AG09319 (cell line): Measurements from ENCODE around the gene IL22RA2.

Experiments
- DNase-seq: peaks from one replicate; pipeline ENCODE4 v3.0.0-alpha.2; 2010; ENCODE audit warnings: low read depth; ENCODE audit errors: extremely low read depth
- CTCF ChIP-seq: IDR thresholded peaks from 2 replicates; pipeline ENCODE4 v1.5.1; 2011; ENCODE audit warnings: low read depth, mild to moderate bottlenecking, inconsistent platforms, low read length, moderate library complexity

IL22RA2 gene

GRCh38 chr6:137193256-137194070, 20.0 kb upstream of the IL22RA2 start:
- TF ChIP-seq CTCF = no peak
- DNase-seq = no peak

GRCh38 chr6:137192821-137193220, 19.4 kb upstream of the IL22RA2 start:
- no peak for DNase-seq
- TF ChIP-seq CTCF = no peak

- DNase-seq = peak; percentile 65
- TF ChIP-seq CTCF = no peak
Observed at GRCh38 chr6:137191670-137192069, 18.2 kb upstream of the IL22RA2 start.

- DNase-seq = no peak
Observed at GRCh38 chr6:137191236-137191635, 17.8 kb upstream of the IL22RA2 start.

GRCh38 chr6:137190583-137191094, 17.2 kb upstream of the IL22RA2 start:
- TF ChIP-seq CTCF = no peak
- DNase-seq = no peak

More at GRCh38 chr6:137191236-137191635, 17.8 kb upstream of the IL22RA2 start:
- no peak for TF ChIP-seq CTCF

GRCh38 chr6:137188855-137189254, 15.4 kb upstream of the IL22RA2 start:
- DNase-seq = no peak
- TF ChIP-seq CTCF = no peak

GRCh38 chr6:137185290-137185689, 11.8 kb upstream of the IL22RA2 start:
- TF ChIP-seq CTCF = no peak
- no peak for DNase-seq
